Neural cell (in vitro differentiated cells): Measurements from ENCODE around the gene EBPL. TPM values are rescaled to one million over a fixed set of nuclear protein-coding genes. Genes with fewer than 3 reads are reported as not detected.

Experiments used
- H2AFZ ChIP-seq: fragments of 200-600, 300-800 bp; sonication (generic), shearing (Covaris generic); 2 replicates; pipeline ENCODE4 v1.6.0; 2014; ENCODE audit warnings: low read depth, mild to moderate bottlenecking, antibody characterized with exemption, low read length, moderate library complexity
- H3F3A ChIP-seq: fragments of 200-600 bp; shearing (Covaris generic); 2 replicates; pipeline ENCODE4 v1.6.1; 2016; ENCODE audit warnings: mild to moderate bottlenecking, moderate library complexity, mixed read lengths, antibody characterized with exemption, low read length; ENCODE audit not compliant: insufficient read depth, poor library complexity, severe bottlenecking
- H3K27ac ChIP-seq: fragments of 200-600, 300-800 bp; sonication (generic), shearing (Covaris generic); 2 replicates; pipeline ENCODE4 v1.5.1; 2014; ENCODE audit warnings: mild to moderate bottlenecking, low read length, moderate library complexity
- H3K27me3 ChIP-seq: fragments of 300-800, 200-600 bp; sonication (generic), shearing (Covaris generic); 2 replicates; pipeline ENCODE4 v1.6.0; 2014; ENCODE audit warnings: mild to moderate bottlenecking, low read depth, low read length, moderate library complexity; ENCODE audit not compliant: insufficient read depth
- H3K36me3 ChIP-seq: fragments of 300-800, 200-600 bp; sonication (generic), shearing (Covaris generic); 2 replicates; pipeline ENCODE4 v1.5.1; 2014; ENCODE audit warnings: mild to moderate bottlenecking, antibody characterized with exemption, low read length, moderate library complexity; ENCODE audit not compliant: insufficient read depth
- H3K4me2 ChIP-seq: fragments of 300-800, 200-600 bp; sonication (generic), shearing (Covaris generic); 2 replicates; pipeline ENCODE4 v1.6.0; 2014; ENCODE audit warnings: mild to moderate bottlenecking, low read length
- H3K4me3 ChIP-seq: fragments of 300-800, 200-600 bp; sonication (generic), shearing (Covaris generic); 2 replicates; pipeline ENCODE4 v1.5.1; 2014; ENCODE audit warnings: mild to moderate bottlenecking, low read length, moderate library complexity
- H3K79me2 ChIP-seq: fragments of 200-600 bp; shearing (Covaris generic); replicated peaks from 2 replicates; pipeline ENCODE4 v1.6.0; 2014; ENCODE audit warnings: mild to moderate bottlenecking, low read length, moderate library complexity; ENCODE audit not compliant: insufficient read depth
- H3K9ac ChIP-seq: fragments of 300-800, 200-600 bp; sonication (generic), shearing (Covaris generic); 2 replicates; pipeline ENCODE4 v1.6.1; 2016; ENCODE audit warnings: mild to moderate bottlenecking, low read length, mixed read lengths
- H3K9me2 ChIP-seq: fragments of 200-600 bp; shearing (Covaris generic); 2 replicates; pipeline ENCODE4 v1.6.1; 2016; ENCODE audit warnings: mild to moderate bottlenecking, low read length, mixed read lengths; ENCODE audit not compliant: insufficient read depth
- H3K9me3 ChIP-seq: fragments of 200-600, 300-800 bp; sonication (generic), shearing (Covaris generic); 2 replicates; pipeline ENCODE4 v1.6.1; 2016; ENCODE audit warnings: mild to moderate bottlenecking, mixed run types, low read length, moderate library complexity, mixed read lengths
- H4K20me1 ChIP-seq: fragments of 200-600 bp; shearing (Covaris generic); 2 replicates; pipeline ENCODE4 v1.6.1; 2016; ENCODE audit warnings: mild to moderate bottlenecking, mixed run types; ENCODE audit not compliant: insufficient read depth
- CTCF ChIP-seq: fragments of 450-650 bp; IDR thresholded peaks from 2 replicates; pipeline ENCODE4 v1.5.1; 2014; ENCODE audit warnings: antibody characterized with exemption, mild to moderate bottlenecking, moderate library complexity; ENCODE audit not compliant: poor library complexity, severe bottlenecking
- EP300 ChIP-seq: fragments of 450-650 bp; conservative IDR thresholded peaks from 2 replicates; pipeline ENCODE4 v1.6.1; 2014; ENCODE audit warnings: antibody characterized with exemption, mild to moderate bottlenecking, moderate library complexity; ENCODE audit not compliant: poor library complexity, severe bottlenecking
- EZH2 ChIP-seq: fragments of 200-600, 300-800 bp; shearing (Covaris generic), sonication (generic); IDR thresholded peaks from 2 replicates; pipeline ENCODE4 v1.6.1; 2014; ENCODE audit warnings: antibody characterized with exemption, low read length, borderline replicate concordance, mild to moderate bottlenecking; ENCODE audit not compliant: insufficient read depth, poor library complexity, severe bottlenecking
- MXI1 ChIP-seq: fragments of 450-650 bp; conservative IDR thresholded peaks from 2 replicates; pipeline ENCODE4 v1.6.1; 2014; ENCODE audit warnings: antibody characterized with exemption, mild to moderate bottlenecking; ENCODE audit not compliant: poor library complexity, severe bottlenecking
- POLR2AphosphoS5 ChIP-seq: IDR thresholded peaks from 2 replicates; pipeline ENCODE4 v1.6.1; 2012
- RAD21 ChIP-seq: fragments of 450-650 bp; conservative IDR thresholded peaks from 2 replicates; pipeline ENCODE4 v1.6.1; 2014; ENCODE audit warnings: antibody characterized with exemption, mild to moderate bottlenecking, moderate library complexity
- REST ChIP-seq: IDR thresholded peaks from 2 replicates; pipeline ENCODE4 v1.6.1; 2012; ENCODE audit warnings: borderline replicate concordance
- SMC3 ChIP-seq: fragments of 450-650 bp; conservative IDR thresholded peaks from 2 replicates; pipeline ENCODE4 v1.6.1; 2014; ENCODE audit warnings: antibody characterized with exemption, mild to moderate bottlenecking, moderate library complexity; ENCODE audit not compliant: poor library complexity
- TAF1 ChIP-seq: IDR thresholded peaks from 2 replicates; pipeline ENCODE4 v1.6.1; 2012; ENCODE audit warnings: low read depth
- polyA plus RNA-seq: library from polyadenylated mRNA; depleted of rRNA; stranded (reverse); fragments of >200 nt; gene quantifications from 2 replicates; pipeline ENCODE4 v1.2.3, GENCODE V29; 2014

Gene EBPL
- polyA plus RNA-seq, 1 donor from 2014 or later: 41.2 TPM

- no peaks in the 10 kb centered on the region for H3K9me2 ChIP-seq
- H3K4me3 ChIP-seq: no peak overlapping the region
- no peaks in the 10 kb centered on the region for H3K36me3 ChIP-seq
- H3K27ac ChIP-seq: no peak overlapping the region
- no peaks in the 10 kb centered on the region for H3K27me3 ChIP-seq
- H3K9ac ChIP-seq: no peak overlapping the region
- H2AFZ ChIP-seq: no peak overlapping the region
- no peak overlapping the region for H3K4me2 ChIP-seq
- no peaks in the 10 kb centered on the region for H3K9me3 ChIP-seq
- no peak for TF ChIP-seq RAD21
- TF ChIP-seq REST: no peak
- TF ChIP-seq CTCF: no peak
- no peak for TF ChIP-seq POLR2AphosphoS5
- no peak for TF ChIP-seq EP300
- TF ChIP-seq SMC3: no peak
- no peak for TF ChIP-seq MXI1
- no peak for TF ChIP-seq EZH2
- TF ChIP-seq TAF1: no peak
- H3K79me2 ChIP-seq: no peaks in the 10 kb centered on the region
- H3F3A ChIP-seq: no peaks in the 10 kb centered on the region
- H4K20me1 ChIP-seq: no peaks in the 10 kb centered on the region
These were observed 44.6 kb downstream of the EBPL start for GRCh38 chr13:49646688-49647087.

- TF ChIP-seq EP300 (no peak), EZH2 (no peak)
- Histone ChIP-seq H3K9me3 (no peaks in the 10 kb centered on the region), H3K9ac (no peak overlapping the region), H3K4me2 (no peak overlapping the region), H2AFZ (no peak overlapping the region), H3K27ac (no peak overlapping the region), H3K4me3 (no peak overlapping the region), H3F3A (no peaks in the 10 kb centered on the region), H3K9me2 (no peaks in the 10 kb centered on the region), H3K27me3 (no peaks in the 10 kb centered on the region), H4K20me1 (no peaks in the 10 kb centered on the region), H3K36me3 (no peaks in the 10 kb centered on the region), H3K79me2 (no peaks in the 10 kb centered on the region)
These were observed 45.8 kb downstream of the EBPL start for GRCh38 chr13:49645451-49645850.
